GM12875 (cell line): ENCODE measurements around the gene MAGI1.
"Not testable (repeated sequence)": the region's sequence is repeated elsewhere in the genome, so short reads cannot be mapped to it uniquely, and the experiment has no call there.

Source experiments
- H3K4me3 ChIP-seq: one replicate; pipeline ENCODE4 v1.5.1; 2011; ENCODE audit warnings: low read depth, low read length, control low read depth
- TF ChIP-seq, protein P1 (sequence below): IDR thresholded peaks from 2 replicates; pipeline ENCODE4 v1.5.1; 2011; ENCODE audit warnings: low read depth, mild to moderate bottlenecking, control low read depth, inconsistent platforms, low read length, moderate library complexity, borderline replicate concordance; ENCODE audit not compliant: insufficient read depth

The MAGI1 gene

DNA sequence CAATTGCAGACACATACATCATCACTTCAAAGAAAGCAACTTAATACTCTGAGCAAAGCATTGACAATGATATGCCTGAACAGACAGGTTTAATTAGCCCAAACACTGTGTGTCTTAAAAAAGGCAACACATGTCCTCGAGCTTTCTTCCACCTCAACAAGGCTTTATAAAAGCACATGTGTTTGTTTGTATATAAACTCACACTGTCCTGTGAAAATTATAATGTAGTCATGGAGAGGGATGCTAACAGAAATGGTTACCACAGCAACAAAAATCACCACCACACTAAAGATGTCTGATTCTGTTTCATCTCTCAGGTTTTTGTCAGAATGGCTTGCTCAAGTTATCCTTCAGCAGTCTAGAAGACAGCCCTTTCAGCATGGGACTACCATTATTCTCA lies 314.7 kb downstream of the MAGI1 start:
- H3K4me3 ChIP-seq, result no peak overlapping the region

GRCh38 chr3:65723011-65723410 lies 315.7 kb downstream of the MAGI1 start:
- TF ChIP-seq, protein P1, sequence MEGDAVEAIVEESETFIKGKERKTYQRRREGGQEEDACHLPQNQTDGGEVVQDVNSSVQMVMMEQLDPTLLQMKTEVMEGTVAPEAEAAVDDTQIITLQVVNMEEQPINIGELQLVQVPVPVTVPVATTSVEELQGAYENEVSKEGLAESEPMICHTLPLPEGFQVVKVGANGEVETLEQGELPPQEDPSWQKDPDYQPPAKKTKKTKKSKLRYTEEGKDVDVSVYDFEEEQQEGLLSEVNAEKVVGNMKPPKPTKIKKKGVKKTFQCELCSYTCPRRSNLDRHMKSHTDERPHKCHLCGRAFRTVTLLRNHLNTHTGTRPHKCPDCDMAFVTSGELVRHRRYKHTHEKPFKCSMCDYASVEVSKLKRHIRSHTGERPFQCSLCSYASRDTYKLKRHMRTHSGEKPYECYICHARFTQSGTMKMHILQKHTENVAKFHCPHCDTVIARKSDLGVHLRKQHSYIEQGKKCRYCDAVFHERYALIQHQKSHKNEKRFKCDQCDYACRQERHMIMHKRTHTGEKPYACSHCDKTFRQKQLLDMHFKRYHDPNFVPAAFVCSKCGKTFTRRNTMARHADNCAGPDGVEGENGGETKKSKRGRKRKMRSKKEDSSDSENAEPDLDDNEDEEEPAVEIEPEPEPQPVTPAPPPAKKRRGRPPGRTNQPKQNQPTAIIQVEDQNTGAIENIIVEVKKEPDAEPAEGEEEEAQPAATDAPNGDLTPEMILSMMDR, result no peak
- no peak overlapping the region for H3K4me3 ChIP-seq

More for the DNA sequence above, 314.7 kb downstream of the MAGI1 start:
- TF ChIP-seq, protein P1, result no peak

DNA sequence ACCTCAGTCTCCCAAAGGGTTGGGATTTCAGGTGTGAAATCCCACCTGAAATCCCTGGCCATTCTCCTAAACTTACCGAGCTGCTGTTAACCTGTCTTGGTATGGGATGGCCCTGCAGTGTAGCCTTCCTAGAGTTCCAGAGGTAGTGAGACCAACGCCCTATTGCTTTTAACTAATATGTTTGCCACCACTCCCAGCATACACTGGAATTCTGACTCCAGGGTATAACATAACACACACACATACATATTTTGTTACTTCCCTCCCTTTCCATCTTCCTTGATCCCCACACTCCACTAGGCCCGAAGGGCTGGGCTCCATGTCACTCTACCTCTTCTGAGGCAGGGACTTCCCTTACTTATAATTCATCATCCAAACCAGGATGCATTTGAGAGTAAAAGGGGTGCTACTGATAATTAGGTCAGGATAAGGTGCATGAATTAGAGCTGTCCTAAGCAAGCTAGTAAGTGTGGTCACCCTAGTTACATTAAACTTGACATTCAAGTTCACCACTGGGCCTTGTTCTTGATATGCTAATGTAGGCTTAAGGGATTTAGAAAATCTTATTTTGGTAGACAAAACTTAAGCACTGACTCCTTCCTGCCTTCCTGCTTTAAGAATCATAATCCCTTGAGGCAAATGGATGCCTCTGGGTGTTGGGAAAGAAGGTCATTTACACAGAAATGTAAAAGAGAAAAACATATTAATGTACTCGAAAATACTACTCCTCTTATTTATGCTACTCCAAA lies 317.6 kb downstream of the MAGI1 start:
- TF ChIP-seq, protein P1, result no peak
- no peak overlapping the region for H3K4me3 ChIP-seq

DNA sequence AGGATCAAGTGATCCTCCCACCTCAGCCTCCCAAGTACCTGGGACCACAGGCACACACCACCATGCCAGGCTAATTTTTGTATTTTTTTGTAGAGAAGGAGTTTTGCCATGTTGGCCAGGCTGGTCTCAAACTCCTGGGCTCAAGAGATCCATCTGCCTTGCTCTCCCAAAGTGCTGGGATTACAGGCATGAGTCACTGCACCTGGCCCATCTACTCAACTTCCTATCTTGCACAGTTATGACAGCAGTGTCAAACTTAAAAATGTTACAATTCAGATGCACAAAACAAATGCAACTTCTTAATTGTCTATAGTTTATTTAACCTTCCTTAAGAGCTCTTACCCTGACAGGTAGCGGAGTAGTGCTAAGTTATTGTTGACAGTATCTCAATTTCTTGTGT lies 319.1 kb downstream of the MAGI1 start:
- H3K4me3 ChIP-seq, result not testable (repeated sequence)

- TF ChIP-seq, protein P1, result no peak
- no peak overlapping the region for H3K4me3 ChIP-seq
These were observed 320.9 kb downstream of the MAGI1 start for GRCh38 chr3:65717676-65718346.

- H3K4me3 ChIP-seq, result no peak overlapping the region
- TF ChIP-seq, protein P1, result no peak
These were observed 322.5 kb downstream of the MAGI1 start for GRCh38 chr3:65716071-65716751.

- TF ChIP-seq, protein P1, result no peak
- no peak overlapping the region for H3K4me3 ChIP-seq
These were observed 324.6 kb downstream of the MAGI1 start for GRCh38 chr3:65714134-65714533.
